Trophoblast cell (in vitro differentiated cells and primary cell): ENCODE measurements around the gene AFG1L.
A peak's percentile ranks its signal among the peaks of the same experiment; 100 is the strongest.
"Not testable (repeated sequence)": the region's sequence is repeated elsewhere in the genome, so short reads cannot be mapped to it uniquely, and the experiment has no call there.

Source experiments
- DNase-seq, 2 donors: peaks; one replicate each; pipeline ENCODE4 v3.0.0-alpha.2; 2016
- H2AFZ ChIP-seq: 2 replicates; pipeline ENCODE4 v1.6.1; 2013; ENCODE audit warnings: low read length, moderate library complexity, mild to moderate bottlenecking; ENCODE audit not compliant: insufficient read depth, poor library complexity
- H2AK5ac ChIP-seq: 2 replicates; pipeline ENCODE4 v1.6.1; 2013; ENCODE audit warnings: mild to moderate bottlenecking, low read length
- H2BK120ac ChIP-seq: 2 replicates; pipeline ENCODE4 v1.6.1; 2013; ENCODE audit warnings: low read length, mild to moderate bottlenecking, moderate library complexity; ENCODE audit not compliant: insufficient read depth, poor library complexity
- H2BK12ac ChIP-seq: 2 replicates; pipeline ENCODE4 v1.6.1; 2013; ENCODE audit warnings: mild to moderate bottlenecking, low read length, moderate library complexity
- H2BK5ac ChIP-seq: 2 replicates; pipeline ENCODE4 v1.6.1; 2013; ENCODE audit warnings: low read length, low read depth, moderate library complexity, mild to moderate bottlenecking; ENCODE audit not compliant: poor library complexity
- H3K14ac ChIP-seq: 2 replicates; pipeline ENCODE4 v1.6.1; 2013; ENCODE audit warnings: mild to moderate bottlenecking, low read length
- H3K18ac ChIP-seq: 2 replicates; pipeline ENCODE4 v1.6.1; 2013; ENCODE audit warnings: mild to moderate bottlenecking, low read length
- H3K23ac ChIP-seq: 2 replicates; pipeline ENCODE4 v1.6.1; 2013; ENCODE audit warnings: low read length
- H3K27ac ChIP-seq: 2 replicates; pipeline ENCODE4 v1.5.1; 2013; ENCODE audit warnings: low read depth, mild to moderate bottlenecking, inconsistent platforms, low read length, moderate library complexity
- H3K27me3 ChIP-seq: 2 replicates; pipeline ENCODE4 v1.6.1; 2013; ENCODE audit warnings: inconsistent platforms, mild to moderate bottlenecking, low read length, moderate library complexity; ENCODE audit not compliant: insufficient read depth
- H3K36me3 ChIP-seq, 2 experiments: 1 replicate in 1 of 2; 2 replicates in 1 of 2; pipeline ENCODE4 v1.6.1; 2013; ENCODE audit warnings: low read length in 2 of 2, mild to moderate bottlenecking in 2 of 2, moderate library complexity in 1 of 2; ENCODE audit not compliant: insufficient read depth in 2 of 2, control insufficient read depth in 1 of 2
- H3K4ac ChIP-seq: 2 replicates; pipeline ENCODE4 v1.6.1; 2013; ENCODE audit warnings: low read depth, mild to moderate bottlenecking, low read length, moderate library complexity
- H3K4me1 ChIP-seq, 2 experiments: 1 replicate in 1 of 2; 2 replicates in 1 of 2; pipeline ENCODE4 v1.6.1; 2013; ENCODE audit warnings: low read length in 2 of 2, mild to moderate bottlenecking in 2 of 2, moderate library complexity in 1 of 2; ENCODE audit not compliant: insufficient read depth in 2 of 2, control insufficient read depth in 1 of 2
- H3K4me2 ChIP-seq: 2 replicates; pipeline ENCODE4 v1.6.1; 2013; ENCODE audit warnings: inconsistent platforms, mild to moderate bottlenecking, low read length, moderate library complexity
- H3K4me3 ChIP-seq: 2 replicates; pipeline ENCODE4 v1.5.1; 2013; ENCODE audit warnings: mild to moderate bottlenecking, low read depth, low read length, inconsistent platforms
- H3K79me1 ChIP-seq: one replicate; pipeline ENCODE4 v1.6.1; 2013; ENCODE audit warnings: low read length
- H3K79me2 ChIP-seq: 2 replicates; pipeline ENCODE4 v1.6.1; 2013; ENCODE audit warnings: low read length, mild to moderate bottlenecking; ENCODE audit not compliant: control insufficient read depth, insufficient read depth, poor library complexity
- H3K9ac ChIP-seq: 2 replicates; pipeline ENCODE4 v1.6.1; 2013; ENCODE audit warnings: mild to moderate bottlenecking, low read length
- H3K9me3 ChIP-seq: 2 replicates; pipeline ENCODE4 v1.6.1; 2013; ENCODE audit warnings: low read depth, mild to moderate bottlenecking, control low read depth, inconsistent platforms, low read length; ENCODE audit not compliant: insufficient read depth
- H4K12ac ChIP-seq: 2 replicates; pipeline ENCODE4 v1.6.1; 2013; ENCODE audit warnings: low read depth, mild to moderate bottlenecking, low read length, moderate library complexity
- H4K8ac ChIP-seq: 2 replicates; pipeline ENCODE4 v1.6.1; 2013; ENCODE audit warnings: low read depth, mild to moderate bottlenecking, low read length, moderate library complexity
- H4K91ac ChIP-seq: one replicate; pipeline ENCODE4 v1.6.1; 2013; ENCODE audit warnings: low read depth, mild to moderate bottlenecking, low read length, moderate library complexity
- WGBS: extraction: QIAGEN DNeasy Blood & Tissue Kit; methylation state at CpG from one replicate; pipeline ENCODE4 v1.1.7; 2013; ENCODE audit warnings: missing lambda C conversion rate; ENCODE audit not compliant: insufficient read length, insufficient coverage; ENCODE audit errors: extremely low coverage; 5-methylcytosine and 5-hydroxymethylcytosine counted together

Gene AFG1L

GRCh38 chr6:108559884-108560462, 265.1 kb downstream of the AFG1L start:
- Histone ChIP-seq H3K4me1 (peaks cover 9 to 11% of the 10 kb centered on the region in 2 experiments), H3K79me2 (peaks cover 25% of the 10 kb centered on the region), H2BK120ac (peak overlapping the region; percentile 44), H3K27ac (peak overlapping the region; percentile 83), H3K9ac (peak overlapping the region; percentile 82), H3K27me3 (no peaks in the 10 kb centered on the region), H3K36me3 (no peaks in the 10 kb centered on the region), H2BK12ac (peak overlapping the region; percentile 6), H3K4me3 (peak overlapping the region; percentile 92), H4K8ac (peak overlapping the region; percentile 75), H2AK5ac (peak overlapping the region; percentile 6), H4K12ac (peak overlapping the region; percentile 34), H3K4me2 (peak overlapping the region; percentile 90), H2AFZ (peak overlapping the region; percentile 28), H3K79me1 (peaks cover 34% of the 10 kb centered on the region), H4K91ac (peak overlapping the region; percentile 67), H3K4ac (peak overlapping the region; percentile 16), H3K18ac (peak overlapping the region; percentile 32), H2BK5ac (peak overlapping the region; percentile 85), H3K9me3 (peaks cover 3% of the 10 kb centered on the region), H3K23ac (no peak overlapping the region), H3K14ac (peak overlapping the region; percentile 89)
- DNase-seq, result peak; percentile 74 to 77
- no CpG with 5 or more reads among the region's 64 CpGs for WGBS

DNA sequence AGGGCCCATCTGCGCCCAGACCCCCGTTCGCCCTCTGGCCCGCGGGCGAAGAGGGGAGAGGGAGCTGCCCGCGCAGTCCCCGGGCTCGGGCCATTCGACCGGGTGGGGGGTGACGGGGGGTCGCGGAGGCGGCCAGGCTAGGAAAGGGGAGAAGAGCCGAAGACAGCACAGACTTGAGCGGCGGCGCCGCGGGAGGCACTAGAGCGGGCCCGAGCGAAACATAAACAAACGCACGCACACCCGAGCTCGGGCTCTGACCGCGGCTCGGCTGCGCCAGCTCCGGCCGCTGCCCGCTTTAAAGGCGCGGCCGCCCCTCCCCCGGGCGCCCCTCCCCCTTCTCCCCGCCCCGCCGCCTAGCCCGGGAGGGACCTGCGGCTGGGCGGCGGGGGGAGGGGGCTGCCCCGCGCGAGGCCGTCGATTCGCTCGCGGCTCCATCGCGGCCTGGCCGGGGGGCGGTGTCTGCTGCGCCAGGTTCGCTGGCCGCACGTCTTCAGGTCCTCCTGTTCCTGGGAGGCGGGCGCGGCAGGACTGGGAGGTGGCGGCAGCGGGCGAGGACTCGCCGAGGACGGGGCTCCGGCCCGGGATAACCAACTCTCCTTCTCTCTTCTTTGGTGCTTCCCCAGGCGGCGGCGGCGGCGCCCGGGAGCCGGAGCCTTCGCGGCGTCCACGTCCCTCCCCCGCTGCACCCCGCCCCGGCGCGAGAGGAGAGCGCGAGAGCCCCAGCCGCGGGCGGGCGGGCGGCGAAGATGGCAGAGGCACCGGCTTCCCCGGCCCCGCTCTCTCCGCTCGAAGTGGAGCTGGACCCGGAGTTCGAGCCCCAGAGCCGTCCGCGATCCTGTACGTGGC, 265.8 kb downstream of the AFG1L start, which contains the start of gene FOXO3:
Gene FOXO3 (plus strand): TSS at position 455 of the 846 bp plus-strand sequence. CDS start 292 bp downstream, at position 747.
- H2AFZ ChIP-seq, result peak within 1 kb of the TSS; percentile 74
- H3K4me2 ChIP-seq, result peak within 1 kb of the TSS; percentile 90
- peaks cover 25% of the 10 kb centered on the region for H3K79me2 ChIP-seq
- H3K14ac ChIP-seq, result peak within 1 kb of the TSS; percentile 92
- peak within 1 kb of the TSS; percentile 87 for H2AK5ac ChIP-seq
- H3K9me3 ChIP-seq, result peaks cover 3% of the 10 kb centered on the region
- peak within 1 kb of the TSS; percentile 58 for H4K12ac ChIP-seq
- no peak within 1 kb of the TSS for H3K23ac ChIP-seq
- peak within 1 kb of the TSS; percentile 83 for H4K8ac ChIP-seq
- H2BK120ac ChIP-seq, result peak within 1 kb of the TSS; percentile 85
- peak within 1 kb of the TSS; percentile 51 for H2BK12ac ChIP-seq
- no CpG with 5 or more reads among the region's 110 CpGs for WGBS
- peaks cover 34% of the 10 kb centered on the region for H3K79me1 ChIP-seq
- H3K36me3 ChIP-seq, result no peaks in the 10 kb centered on the region
- H3K4ac ChIP-seq, result peak within 1 kb of the TSS; percentile 98
- H3K4me3 ChIP-seq, result peak within 1 kb of the TSS; percentile 92
- H3K4me1 ChIP-seq, result peaks cover 9 to 12% of the 10 kb centered on the region in 2 experiments
- H2BK5ac ChIP-seq, result peak within 1 kb of the TSS; percentile 85
- H3K18ac ChIP-seq, result peak within 1 kb of the TSS; percentile 98
- H3K9ac ChIP-seq, result peak within 1 kb of the TSS; percentile 82
- H4K91ac ChIP-seq, result peak within 1 kb of the TSS; percentile 67
- peak; percentile 91 to 93 for DNase-seq
- H3K27me3 ChIP-seq, result no peaks in the 10 kb centered on the region
- H3K27ac ChIP-seq, result peak within 1 kb of the TSS; percentile 83

GRCh38 chr6:108561309-108561647, 266.4 kb downstream of the AFG1L start:
- H3K27me3 ChIP-seq, H3K4me2 ChIP-seq, H2AK5ac ChIP-seq, H4K8ac ChIP-seq, H4K12ac ChIP-seq, H3K14ac ChIP-seq, H3K4ac ChIP-seq, H2BK120ac ChIP-seq, H3K23ac ChIP-seq, DNase-seq, H2BK12ac ChIP-seq, H3K18ac ChIP-seq, H2AFZ ChIP-seq, H3K9ac ChIP-seq, H3K9me3 ChIP-seq, H3K36me3 ChIP-seq: not testable (repeated sequence)
- H3K4me3 ChIP-seq, result peak overlapping the region; percentile 91
- peak overlapping the region; percentile 64 for H2BK5ac ChIP-seq
- peaks cover 25% of the 10 kb centered on the region for H3K79me2 ChIP-seq
- peak overlapping the region; percentile 66 for H3K27ac ChIP-seq
- no CpG with 5 or more reads among the region's 40 CpGs for WGBS
- peaks cover 9 to 11% of the 10 kb centered on the region in 2 experiments for H3K4me1 ChIP-seq
- H3K79me1 ChIP-seq, result peaks cover 34% of the 10 kb centered on the region
- peak overlapping the region; percentile 34 for H4K91ac ChIP-seq

GRCh38 chr6:108561742-108562502, 267.1 kb downstream of the AFG1L start:
- H2BK5ac ChIP-seq, result peak overlapping the region; percentile 71
- H2BK120ac ChIP-seq, result peak overlapping the region; percentile 85
- H3K9ac ChIP-seq, result peak overlapping the region; percentile 66
- peak in 1 of 2 donors; percentile 48 for DNase-seq
- peak overlapping the region; percentile 83 for H4K8ac ChIP-seq
- H2AFZ ChIP-seq, result peak overlapping the region; percentile 74
- peak overlapping the region; percentile 92 for H3K14ac ChIP-seq
- peak overlapping the region; percentile 58 for H4K12ac ChIP-seq
- peaks cover 25% of the 10 kb centered on the region for H3K79me2 ChIP-seq
- H3K4me1 ChIP-seq, result peaks cover 6 to 11% of the 10 kb centered on the region in 2 experiments
- no peaks in the 10 kb centered on the region for H3K27me3 ChIP-seq
- H2BK12ac ChIP-seq, result peak overlapping the region; percentile 71
- peak overlapping the region; percentile 60 for H4K91ac ChIP-seq
- peak overlapping the region; percentile 80 for H3K4me2 ChIP-seq
- H3K18ac ChIP-seq, result peak overlapping the region; percentile 98
- H3K23ac ChIP-seq, result no peak overlapping the region
- H3K79me1 ChIP-seq, result peaks cover 34% of the 10 kb centered on the region
- H3K27ac ChIP-seq, result peak overlapping the region; percentile 70
- peaks cover 3% of the 10 kb centered on the region for H3K9me3 ChIP-seq
- peak overlapping the region; percentile 91 for H3K4me3 ChIP-seq
- H3K4ac ChIP-seq, result peak overlapping the region; percentile 98
- peak overlapping the region; percentile 87 for H2AK5ac ChIP-seq
- H3K36me3 ChIP-seq, result no peaks in the 10 kb centered on the region
- whole genome bisulfite sequencing, result no CpG with 5 or more reads among the region's 46 CpGs
